SK-N-SH (cell line): Measurements from ENCODE around the gene RRP7A. TPM values are rescaled to one million over a fixed set of nuclear protein-coding genes. Genes with fewer than 3 reads are reported as not detected.

Experiments used
- CTCF ChIA-PET: fragments of 300-600, 350-600 bp; formaldehyde crosslinking; extraction: SDS; loops from one replicate; lab custom pipeline; 2021; lab: Yijun Ruan, JAX
- POLR2A ChIA-PET: fragments of 350-600 bp; sonication (Branson Sonifier 250); formaldehyde crosslinking; extraction: SDS; loops from one replicate; lab custom pipeline; 2020; ENCODE audit warnings: antibody characterized with exemption, inconsistent platforms; lab: Yijun Ruan, JAX
- DNase-seq: peaks from one replicate; pipeline ENCODE4 v3.0.0; 2012
- H2AFZ ChIP-seq: fragments of 200-600 bp; sonication (generic); 2 replicates; pipeline ENCODE4 v1.8.1; 2016; ENCODE audit warnings: antibody characterized with exemption, mild to moderate bottlenecking, low read depth
- H3F3A ChIP-seq: fragments of 200-600 bp; sonication (generic); replicated peaks from 2 replicates; pipeline ENCODE3; 2016; ENCODE audit warnings: antibody characterized with exemption, mild to moderate bottlenecking; ENCODE audit not compliant: insufficient read depth
- H3K27ac ChIP-seq, 2 experiments: fragments of 200-500 bp in 1 of 2; fragments of 200-600 bp in 1 of 2; sonication (Bioruptor generic) in 1 of 2; sonication (generic), shearing (Covaris generic) in 1 of 2; 2 replicates each; pipeline versions ENCODE4 v1.5.1 to v1.6.1; 2014 to 2016; ENCODE audit warnings: low read depth in 2 of 2, inconsistent platforms in 1 of 2, low read length in 1 of 2, mild to moderate bottlenecking in 1 of 2, mixed read lengths in 1 of 2
- H3K27me3 ChIP-seq: fragments of 200-600 bp; sonication (generic), shearing (Covaris generic); 2 replicates; pipeline ENCODE4 v1.6.1; 2016; ENCODE audit warnings: mixed run types; ENCODE audit not compliant: insufficient read depth
- H3K36me3 ChIP-seq, 2 experiments: fragments of 200-500 bp in 1 of 2; fragments of 200-600 bp in 1 of 2; sonication (Bioruptor generic) in 1 of 2; sonication (generic) in 1 of 2; replicated peaks in 1 of 2; 2 replicates each; pipeline versions ENCODE3 to v1.5.1; 2014 to 2016; ENCODE audit warnings: low read length in 1 of 2, mild to moderate bottlenecking in 1 of 2; ENCODE audit not compliant: insufficient read depth in 2 of 2, control insufficient read depth in 1 of 2
- H3K4me1 ChIP-seq, 2 experiments: fragments of 200-500 bp in 1 of 2; fragments of 200-600 bp in 1 of 2; sonication (Bioruptor generic) in 1 of 2; sonication (generic), shearing (Covaris generic) in 1 of 2; 2 replicates each; pipeline versions ENCODE4 v1.5.1 to v1.6.1; 2014 to 2016; ENCODE audit warnings: low read depth in 1 of 2, low read length in 1 of 2, mixed run types in 1 of 2; ENCODE audit not compliant: insufficient read depth in 2 of 2, control insufficient read depth in 1 of 2
- H3K4me2 ChIP-seq: fragments of 200-600 bp; sonication (generic), shearing (Covaris generic); 2 replicates; pipeline ENCODE4 v1.6.1; 2017; ENCODE audit warnings: mixed run types
- H3K4me3 ChIP-seq, 2 experiments: fragments of 200-500 bp in 1 of 2; fragments of 200-600 bp in 1 of 2; sonication (Bioruptor generic) in 1 of 2; sonication (generic), shearing (Covaris generic) in 1 of 2; 2 replicates each; pipeline versions ENCODE4 v1.5.1 to v1.8.1; 2014 to 2016; ENCODE audit warnings: low read depth in 2 of 2, inconsistent platforms in 1 of 2, low read length in 1 of 2, mild to moderate bottlenecking in 1 of 2, mixed read lengths in 1 of 2, moderate library complexity in 1 of 2
- H3K79me2 ChIP-seq: fragments of 200-600 bp; sonication (generic); 2 replicates; pipeline ENCODE4 v1.8.1; 2017; ENCODE audit warnings: mild to moderate bottlenecking; ENCODE audit not compliant: insufficient read depth
- H3K9ac ChIP-seq: fragments of 200-600 bp; sonication (generic); 2 replicates; pipeline ENCODE4 v1.6.1; 2017; ENCODE audit warnings: mixed run types
- H3K9me2 ChIP-seq: fragments of 200-600 bp; sonication (generic); 2 replicates; pipeline ENCODE4 v1.6.1; 2017; ENCODE audit warnings: mixed run types
- H3K9me3 ChIP-seq: fragments of 200-600 bp; sonication (generic); 2 replicates; pipeline ENCODE4 v1.6.1; 2017; ENCODE audit warnings: mixed run types, mild to moderate bottlenecking, moderate library complexity
- H4K20me1 ChIP-seq: fragments of 200-600 bp; sonication (generic); 2 replicates; pipeline ENCODE4 v1.6.1; 2017; ENCODE audit warnings: mild to moderate bottlenecking, mixed run types; ENCODE audit not compliant: insufficient read depth
- CHD2 ChIP-seq: fragments of 150-350 bp; IDR thresholded peaks from 2 replicates; pipeline ENCODE4 v1.6.1; 2018; ENCODE audit warnings: low read length; ENCODE audit not compliant: partially characterized antibody
- EP300 ChIP-seq, 2 experiments: IDR thresholded peaks; 2 replicates each; pipeline versions ENCODE4 v1.4.0 to v1.6.1; 2012; ENCODE audit warnings: borderline replicate concordance in 1 of 2, low read depth in 1 of 2, low read length in 1 of 2
- EZH2phosphoT487 ChIP-seq: fragments of 200-600 bp; sonication (generic); IDR thresholded peaks from 2 replicates; pipeline ENCODE4 v1.6.1; 2017; ENCODE audit warnings: low read depth, mixed run types, mild to moderate bottlenecking, antibody characterized with exemption, moderate library complexity, borderline replicate concordance
- FOXJ3 ChIP-seq: sonication (generic); formaldehyde crosslinking; IDR thresholded peaks from 2 replicates; pipeline ENCODE4 v1.5.1; 2020; ENCODE audit warnings: mild to moderate bottlenecking, missing genetic modification reagents
- FOXM1 ChIP-seq: IDR thresholded peaks from 2 replicates; pipeline ENCODE4 v1.4.0; 2012; ENCODE audit warnings: low read depth, mild to moderate bottlenecking
- GABPA ChIP-seq: IDR thresholded peaks from 2 replicates; pipeline ENCODE4 v1.4.0; 2012; ENCODE audit warnings: low read depth, mild to moderate bottlenecking
- GATA2 ChIP-seq: sonication (generic); formaldehyde crosslinking; IDR thresholded peaks from 2 replicates; pipeline ENCODE4 v1.5.0; 2020; ENCODE audit warnings: mild to moderate bottlenecking, missing genetic modification reagents
- JUND ChIP-seq: IDR thresholded peaks from 2 replicates; pipeline ENCODE4 v1.4.0; 2012
- MEF2A ChIP-seq: IDR thresholded peaks from 2 replicates; pipeline ENCODE4 v1.4.0; 2012; ENCODE audit warnings: low read depth, borderline replicate concordance
- MXI1 ChIP-seq: IDR thresholded peaks from 2 replicates; pipeline ENCODE4 v1.6.1; 2012; ENCODE audit warnings: mild to moderate bottlenecking, low read depth, low read length, improper control_type of control experiment
- POLR2AphosphoS5 ChIP-seq: IDR thresholded peaks from 2 replicates; pipeline ENCODE4 v1.6.1; 2012; ENCODE audit warnings: low read depth, low read length
- RAD21 ChIP-seq: IDR thresholded peaks from 2 replicates; pipeline ENCODE4 v1.6.1; 2012; ENCODE audit warnings: mild to moderate bottlenecking, low read length
- RCOR1 ChIP-seq: fragments of 150-350 bp; IDR thresholded peaks from 2 replicates; pipeline ENCODE4 v1.6.1; 2017; ENCODE audit warnings: antibody characterized with exemption, low read length
- RXRA ChIP-seq: IDR thresholded peaks from 2 replicates; pipeline ENCODE4 v1.4.0; 2012; ENCODE audit warnings: low read depth, mild to moderate bottlenecking, borderline replicate concordance
- SIN3A ChIP-seq: IDR thresholded peaks from 2 replicates; pipeline ENCODE4 v1.6.1; 2012; ENCODE audit warnings: low read depth, mild to moderate bottlenecking, low read length, moderate library complexity, borderline replicate concordance
- SMC3 ChIP-seq: IDR thresholded peaks from 2 replicates; pipeline ENCODE4 v1.6.1; 2012; ENCODE audit warnings: low read depth, low read length, improper control_type of control experiment
- TCF12 ChIP-seq: IDR thresholded peaks from 2 replicates; pipeline ENCODE4 v1.4.0; 2012
- TEAD4 ChIP-seq: IDR thresholded peaks from 2 replicates; pipeline ENCODE4 v1.4.0; 2012; ENCODE audit warnings: mild to moderate bottlenecking, borderline replicate concordance; ENCODE audit not compliant: insufficient read depth
- USF2 ChIP-seq: fragments of 150-350 bp; IDR thresholded peaks from 2 replicates; pipeline ENCODE4 v1.6.1; 2017; ENCODE audit warnings: antibody characterized with exemption, low read length, low read depth, borderline replicate concordance
- ZBTB33 ChIP-seq: IDR thresholded peaks from 2 replicates; pipeline ENCODE4 v1.4.0; 2012; ENCODE audit warnings: low read depth, borderline replicate concordance
- WGBS: methylation state at CpG from one replicate; pipeline ENCODE4 v1.1.6; 2017; ENCODE audit warnings: low lambda C conversion rate; 5-methylcytosine and 5-hydroxymethylcytosine counted together
- polyA plus RNA-seq, 3 experiments: library from polyadenylated mRNA; depleted of rRNA; stranded (reverse); fragments of >200 nt; gene quantifications; 2 replicates each; pipeline ENCODE4 v1.2.3, GENCODE V29; 2012
- TF ChIP-seq, protein P1 (sequence below): fragments of 200-600 bp; sonication (generic); IDR thresholded peaks from 2 replicates; pipeline ENCODE4 v1.6.1; 2017; ENCODE audit warnings: antibody characterized with exemption, mild to moderate bottlenecking, moderate library complexity

Gene RRP7A
- polyA plus RNA-seq, 1 of the 3 experiments (the other 2 are of a cell fraction) = 17.6 TPM

GRCh38 chr22:42493393-42493792 is 26.2 kb downstream of the RRP7A start:
- no peaks in the 10 kb centered on the region for H3K36me3 ChIP-seq
- 67% methylated on average over 6 of the region's 6 CpGs for WGBS
- no peak overlapping the region for H3K4me2 ChIP-seq
- H3K27ac ChIP-seq = no peak overlapping the region
- no peak for DNase-seq
- ChIA-PET CTCF (no interaction called here), POLR2A (no interaction called here)
- no peaks in the 10 kb centered on the region for H4K20me1 ChIP-seq
- H3K9me3 ChIP-seq = no peaks in the 10 kb centered on the region
- H3K27me3 ChIP-seq = no peaks in the 10 kb centered on the region
- no peak overlapping the region for H2AFZ ChIP-seq
- no peaks in the 10 kb centered on the region for H3K9me2 ChIP-seq
- H3K4me1 ChIP-seq = no peaks in the 10 kb centered on the region
- no peaks in the 10 kb centered on the region for H3K79me2 ChIP-seq
- no peaks in the 10 kb centered on the region for H3F3A ChIP-seq
- no peak overlapping the region for H3K4me3 ChIP-seq
- no peak overlapping the region for H3K9ac ChIP-seq
- no peak for TF ChIP-seq RCOR1
- no peak for TF ChIP-seq GABPA
- no peak for TF ChIP-seq RAD21
- TF ChIP-seq MEF2A = no peak
- no peak for TF ChIP-seq CHD2
- TF ChIP-seq USF2 = no peak
- TF ChIP-seq SIN3A = no peak
- TF ChIP-seq, protein P1, sequence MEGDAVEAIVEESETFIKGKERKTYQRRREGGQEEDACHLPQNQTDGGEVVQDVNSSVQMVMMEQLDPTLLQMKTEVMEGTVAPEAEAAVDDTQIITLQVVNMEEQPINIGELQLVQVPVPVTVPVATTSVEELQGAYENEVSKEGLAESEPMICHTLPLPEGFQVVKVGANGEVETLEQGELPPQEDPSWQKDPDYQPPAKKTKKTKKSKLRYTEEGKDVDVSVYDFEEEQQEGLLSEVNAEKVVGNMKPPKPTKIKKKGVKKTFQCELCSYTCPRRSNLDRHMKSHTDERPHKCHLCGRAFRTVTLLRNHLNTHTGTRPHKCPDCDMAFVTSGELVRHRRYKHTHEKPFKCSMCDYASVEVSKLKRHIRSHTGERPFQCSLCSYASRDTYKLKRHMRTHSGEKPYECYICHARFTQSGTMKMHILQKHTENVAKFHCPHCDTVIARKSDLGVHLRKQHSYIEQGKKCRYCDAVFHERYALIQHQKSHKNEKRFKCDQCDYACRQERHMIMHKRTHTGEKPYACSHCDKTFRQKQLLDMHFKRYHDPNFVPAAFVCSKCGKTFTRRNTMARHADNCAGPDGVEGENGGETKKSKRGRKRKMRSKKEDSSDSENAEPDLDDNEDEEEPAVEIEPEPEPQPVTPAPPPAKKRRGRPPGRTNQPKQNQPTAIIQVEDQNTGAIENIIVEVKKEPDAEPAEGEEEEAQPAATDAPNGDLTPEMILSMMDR = no peak
- TF ChIP-seq RXRA = no peak

DNA sequence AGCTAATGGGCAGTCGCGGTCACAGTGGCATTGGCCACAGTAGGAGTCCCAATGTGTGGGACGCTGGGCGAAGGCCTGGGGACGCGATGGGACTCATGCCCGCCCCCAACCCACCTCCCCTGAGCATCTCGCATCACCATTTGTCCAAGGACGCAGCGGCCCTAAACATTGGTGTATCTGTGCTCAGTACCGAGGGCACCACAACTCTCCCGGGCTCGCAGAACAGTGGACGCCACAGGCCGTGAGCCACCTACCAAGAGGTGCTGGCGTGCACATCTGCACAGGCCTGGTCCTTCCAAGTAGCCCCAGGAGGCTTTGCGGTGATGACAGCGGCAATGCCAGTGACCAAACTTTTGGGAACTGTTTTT is 27.3 kb downstream of the RRP7A start:
- no peak overlapping the region for H3K27ac ChIP-seq
- H3K4me2 ChIP-seq = no peak overlapping the region
- no peaks in the 10 kb centered on the region for H3K9me3 ChIP-seq
- ChIA-PET CTCF (no interaction called here), POLR2A (no interaction called here)
- no peak overlapping the region for H3K4me3 ChIP-seq
- no peaks in the 10 kb centered on the region for H4K20me1 ChIP-seq
- WGBS = no CpG with 5 or more reads among the region's 18 CpGs
- TF ChIP-seq SMC3 (no peak), USF2 (no peak), ZBTB33 (no peak), GABPA (no peak), FOXJ3 (CRISPR knock-in tag) (no peak), EZH2phosphoT487 (no peak), EP300 (IDR thresholded peaks at IDR 0.05; ENCODE audit: borderline replicate concordance in 1 of 2, low read depth in 1 of 2, low read length in 1 of 2) (no peak), RXRA (no peak), RAD21 (no peak), MXI1 (no peak), FOXM1 (no peak), GATA2 (no peak), POLR2AphosphoS5 (no peak), TCF12 (no peak), TEAD4 (no peak), JUND (no peak)
- no peak for DNase-seq
- no peak overlapping the region for H2AFZ ChIP-seq
- H3F3A ChIP-seq = no peaks in the 10 kb centered on the region
- H3K36me3 ChIP-seq = no peaks in the 10 kb centered on the region
- no peaks in the 10 kb centered on the region for H3K9me2 ChIP-seq
- no peaks in the 10 kb centered on the region for H3K27me3 ChIP-seq
- no peaks in the 10 kb centered on the region for H3K79me2 ChIP-seq
- no peak overlapping the region for H3K9ac ChIP-seq
- H3K4me1 ChIP-seq = no peaks in the 10 kb centered on the region
